H9 (cell line): ENCODE measurements around the gene ERC1. TPM values are rescaled to one million over a fixed set of nuclear protein-coding genes. Genes with fewer than 3 reads are reported as not detected.

Experiments
- DNase-seq: peaks from one replicate; pipeline ENCODE4 v3.0.0-alpha.2; 2017
- H2AFZ ChIP-seq: one replicate; pipeline ENCODE4 v1.6.1; 2013; ENCODE audit warnings: mild to moderate bottlenecking, low read length, control low read depth, moderate library complexity
- H2AK5ac ChIP-seq: 2 replicates; pipeline ENCODE4 v1.6.1; 2013; ENCODE audit warnings: low read length, control low read depth, mixed read lengths; ENCODE audit not compliant: insufficient read length
- H2BK120ac ChIP-seq: one replicate; pipeline ENCODE4 v1.6.1; 2013; ENCODE audit warnings: low read depth, mild to moderate bottlenecking, low read length, control low read depth, inconsistent platforms; ENCODE audit not compliant: poor library complexity, severe bottlenecking
- H2BK12ac ChIP-seq: 2 replicates; pipeline ENCODE4 v1.6.1; 2013; ENCODE audit warnings: low read length, control low read depth, mixed read lengths, low read depth; ENCODE audit not compliant: insufficient read length
- H2BK15ac ChIP-seq: 2 replicates; pipeline ENCODE4 v1.6.1; 2013; ENCODE audit warnings: low read depth, low read length, control low read depth
- H2BK20ac ChIP-seq: one replicate; pipeline ENCODE4 v1.6.1; 2013; ENCODE audit warnings: low read depth, mild to moderate bottlenecking, low read length, control low read depth, inconsistent platforms; ENCODE audit not compliant: poor library complexity, severe bottlenecking
- H2BK5ac ChIP-seq: 2 replicates; pipeline ENCODE4 v1.6.1; 2013; ENCODE audit warnings: low read length, control low read depth, mixed read lengths; ENCODE audit not compliant: insufficient read length
- H3K14ac ChIP-seq: 2 replicates; pipeline ENCODE4 v1.6.1; 2013; ENCODE audit warnings: low read length, control low read depth; ENCODE audit not compliant: insufficient read depth
- H3K18ac ChIP-seq: 2 replicates; pipeline ENCODE4 v1.6.1; 2013; ENCODE audit warnings: low read depth, mild to moderate bottlenecking, mixed read lengths, low read length, control low read depth; ENCODE audit not compliant: insufficient read length
- H3K23ac ChIP-seq: 2 replicates; pipeline ENCODE4 v1.6.1; 2013; ENCODE audit warnings: low read length, control low read depth, mixed read lengths, low read depth; ENCODE audit not compliant: insufficient read length
- H3K23me2 ChIP-seq: 2 replicates; pipeline ENCODE4 v1.6.1; 2013; ENCODE audit warnings: low read depth, mild to moderate bottlenecking, mixed read lengths, low read length, control low read depth; ENCODE audit not compliant: insufficient read length, poor library complexity, severe bottlenecking
- H3K27ac ChIP-seq: 2 replicates; pipeline ENCODE4 v1.5.1; 2013; ENCODE audit warnings: low read length, control low read depth, mixed read lengths, low read depth; ENCODE audit not compliant: insufficient read length
- H3K27me3 ChIP-seq: 2 replicates; pipeline ENCODE4 v1.6.1; 2013; ENCODE audit warnings: low read length, control low read depth, inconsistent platforms; ENCODE audit not compliant: insufficient read depth
- H3K4ac ChIP-seq: 2 replicates; pipeline ENCODE4 v1.6.1; 2013; ENCODE audit warnings: low read depth, mild to moderate bottlenecking, control low read depth, inconsistent platforms, low read length, moderate library complexity
- H3K4me1 ChIP-seq: 2 replicates; pipeline ENCODE4 v1.6.1; 2013; ENCODE audit warnings: low read length, control low read depth, inconsistent platforms; ENCODE audit not compliant: insufficient read depth
- H3K4me2 ChIP-seq: 2 replicates; pipeline ENCODE4 v1.6.1; 2013; ENCODE audit warnings: low read length, control low read depth, mixed read lengths; ENCODE audit not compliant: insufficient read length, insufficient read depth
- H3K56ac ChIP-seq: 2 replicates; pipeline ENCODE4 v1.6.1; 2013; ENCODE audit warnings: low read depth, mild to moderate bottlenecking, mixed read lengths, low read length, control low read depth; ENCODE audit not compliant: insufficient read length
- H3K79me1 ChIP-seq: 2 replicates; pipeline ENCODE4 v1.6.1; 2013; ENCODE audit warnings: low read depth, mild to moderate bottlenecking, moderate library complexity, low read length, control low read depth, inconsistent platforms; ENCODE audit not compliant: insufficient read depth, poor library complexity, severe bottlenecking
- H3K79me2 ChIP-seq: 2 replicates; pipeline ENCODE4 v1.6.1; 2013; ENCODE audit warnings: low read length, control low read depth, inconsistent platforms; ENCODE audit not compliant: insufficient read depth
- H3K9ac ChIP-seq: 2 replicates; pipeline ENCODE4 v1.6.1; 2013; ENCODE audit warnings: low read length, control low read depth, mixed read lengths; ENCODE audit not compliant: insufficient read length; ENCODE audit errors: extremely low read depth
- H3K9me3 ChIP-seq: one replicate; pipeline ENCODE4 v1.6.1; 2013; ENCODE audit warnings: low read depth, low read length, inconsistent platforms; ENCODE audit not compliant: control insufficient read depth
- H3T11ph ChIP-seq: one replicate; pipeline ENCODE4 v1.6.1; 2013; ENCODE audit warnings: mild to moderate bottlenecking, low read length, control low read depth, inconsistent platforms
- H4K20me1 ChIP-seq: one replicate; pipeline ENCODE4 v1.6.1; 2013; ENCODE audit not compliant: control insufficient read depth, insufficient read length, insufficient read depth
- H4K5ac ChIP-seq: 2 replicates; pipeline ENCODE4 v1.6.1; 2013; ENCODE audit warnings: low read depth, mild to moderate bottlenecking, mixed read lengths, low read length, control low read depth; ENCODE audit not compliant: insufficient read length
- H4K8ac ChIP-seq: replicated peaks from 2 replicates; pipeline ENCODE4 v1.6.1; 2013; ENCODE audit warnings: low read length, control low read depth, mixed read lengths, low read depth; ENCODE audit not compliant: insufficient read length
- H4K91ac ChIP-seq: 2 replicates; pipeline ENCODE4 v1.6.1; 2013; ENCODE audit warnings: low read depth, mild to moderate bottlenecking, moderate library complexity, mixed read lengths, low read length, control low read depth; ENCODE audit not compliant: insufficient read length
- H3K27ac Mint-ChIP-seq, 3 experiments: 2 replicates in 2 of 3; 3 replicates in 1 of 3; pipeline ENCODE4 v1.8.0; 2020 to 2021; ENCODE audit warnings: mixed read lengths in 3 of 3, mild to moderate bottlenecking in 1 of 3, moderate library complexity in 1 of 3
- H3K27me3 Mint-ChIP-seq: 2 replicates; pipeline ENCODE4 v1.8.0; 2021; ENCODE audit warnings: low read depth, mild to moderate bottlenecking, moderate library complexity, mixed read lengths
- H3K36me3 Mint-ChIP-seq, 3 experiments: 2 replicates in 2 of 3; 3 replicates in 1 of 3; pipeline ENCODE4 v1.8.0; 2020 to 2021; ENCODE audit warnings: low read depth in 3 of 3, mixed read lengths in 3 of 3; ENCODE audit not compliant: insufficient read depth in 1 of 3
- H3K4me1 Mint-ChIP-seq, 2 experiments: 2 replicates each; pipeline ENCODE4 v1.8.0; 2020; ENCODE audit warnings: mixed read lengths in 2 of 2
- H3K4me3 Mint-ChIP-seq, 2 experiments: 2 replicates in 1 of 2; 3 replicates in 1 of 2; pipeline ENCODE4 v1.8.0; 2020 to 2021; ENCODE audit warnings: mild to moderate bottlenecking in 2 of 2, mixed read lengths in 2 of 2, moderate library complexity in 1 of 2
- H3K9me3 Mint-ChIP-seq, 2 experiments: 2 replicates in 1 of 2; 3 replicates in 1 of 2; pipeline ENCODE4 v1.8.0; 2020; ENCODE audit warnings: mild to moderate bottlenecking in 2 of 2, mixed read lengths in 2 of 2, moderate library complexity in 1 of 2
- CTCF ChIP-seq: fragments of 200-600 bp; sonication (generic); conservative IDR thresholded peaks from 3 replicates; pipeline ENCODE4 v1.8.0; 2021; ENCODE audit warnings: antibody characterized with exemption, mild to moderate bottlenecking
- WGBS: extraction: QIAGEN DNeasy Blood & Tissue Kit; methylation state at CpG from one replicate; pipeline ENCODE4 v1.1.7; 2013; ENCODE audit warnings: missing lambda C conversion rate, low lambda C conversion rate, mixed read lengths; ENCODE audit not compliant: insufficient read length; ENCODE audit errors: extremely low coverage; 5-methylcytosine and 5-hydroxymethylcytosine counted together
- total RNA-seq: library from RNA; stranded (reverse); gene quantifications from 2 replicates; pipeline ENCODE4 v1.2.1, GENCODE V29; 2021

Gene ERC1
- total RNA-seq, 1 experiment from 2014 or later, result 51.2 TPM

DNA sequence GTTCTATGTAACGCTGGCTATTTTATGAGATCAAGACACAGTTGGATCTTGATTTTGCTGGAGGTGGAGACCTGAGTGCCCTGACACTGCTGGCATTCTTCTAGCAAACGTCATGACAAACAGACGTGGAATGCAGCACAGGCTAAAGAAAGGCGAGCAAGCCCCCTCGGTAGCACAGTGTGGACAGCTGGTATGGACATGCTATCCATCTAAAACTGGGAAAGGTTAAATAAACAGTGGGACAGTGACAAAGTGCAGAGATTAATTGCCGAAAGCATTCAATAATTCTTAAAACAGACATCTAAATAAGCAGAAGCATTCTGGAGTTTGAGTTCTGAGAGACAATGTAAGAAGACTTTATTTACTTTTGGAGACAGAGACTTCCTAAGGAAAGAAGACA, 366.1 kb downstream of the ERC1 start:
- Histone ChIP-seq H3K4ac (no peak overlapping the region), H3K9ac (no peak overlapping the region), H2AK5ac (no peak overlapping the region), H3K4me2 (no peak overlapping the region), H4K8ac (no peak overlapping the region), H2BK20ac (no peak overlapping the region), H4K20me1 (no peaks in the 10 kb centered on the region), H3K4me1 (no peaks in the 10 kb centered on the region), H3K23ac (no peak overlapping the region), H3K23me2 (no peaks in the 10 kb centered on the region), H3K27ac (no peak overlapping the region), H3K14ac (no peak overlapping the region), H2BK5ac (no peak overlapping the region), H3T11ph (no peak overlapping the region), H3K9me3 (no peaks in the 10 kb centered on the region), H3K79me1 (no peaks in the 10 kb centered on the region), H3K27me3 (no peaks in the 10 kb centered on the region), H4K5ac (no peak overlapping the region), H2AFZ (no peak overlapping the region), H3K56ac (no peak overlapping the region), H3K79me2 (no peaks in the 10 kb centered on the region), H2BK15ac (no peak overlapping the region), H3K18ac (no peak overlapping the region), H2BK120ac (no peak overlapping the region), H2BK12ac (no peak overlapping the region), H4K91ac (no peak overlapping the region)
- WGBS, result no CpG with 5 or more reads among the region's 6 CpGs
- Mint-ChIP-seq H3K27ac (peak overlapping the region in 1 of 3 experiments; percentile 29; a peak in 1 of 7 replicates), H3K36me3 (no peaks in the 10 kb centered on the region), H3K4me1 (peaks cover 4 to 5% of the 10 kb centered on the region in 2 experiments; a peak in 3 of 4 replicates), H3K9me3 (no peaks in the 10 kb centered on the region), H3K4me3 (no peak overlapping the region), H3K27me3 (no peaks in the 10 kb centered on the region; the same call in 1 of the 2 replicates)
- TF ChIP-seq CTCF, result no peak
- DNase-seq, result no peak
